ENCODE data around the gene MYOG.
A peak's percentile ranks its signal among the peaks of the same experiment; 100 is the strongest.

Gene MYOG

GRCh38 chr1:203069030-203069747, 16.6 kb downstream of the MYOG start:
- DNase-seq: no peak

- no peak for DNase-seq
Observed at GRCh38 chr1:203066965-203067364, 18.8 kb downstream of the MYOG start.

GRCh38 chr1:203065986-203066385, 19.8 kb downstream of the MYOG start:
- no peak for DNase-seq

GRCh38 chr1:203065191-203065590, 20.6 kb downstream of the MYOG start:
- DNase-seq: no peak

- DNase-seq: no peak
Observed at GRCh38 chr1:203063287-203063686, 22.5 kb downstream of the MYOG start.

GRCh38 chr1:203060115-203060514, 25.7 kb downstream of the MYOG start:
- no peak for DNase-seq

- DNase-seq: no peak
Observed at GRCh38 chr1:203059485-203059884, 26.3 kb downstream of the MYOG start.

- no peak for DNase-seq
Observed at GRCh38 chr1:203058676-203058935, 27.2 kb downstream of the MYOG start.

- no peak for DNase-seq
Observed at GRCh38 chr1:203057911-203058675, 27.7 kb downstream of the MYOG start.

- DNase-seq: no peak
Observed at GRCh38 chr1:203056516-203056915, 29.3 kb downstream of the MYOG start.

- DNase-seq: no peak
Observed at GRCh38 chr1:203056012-203056411, 29.8 kb downstream of the MYOG start.

- DNase-seq: no peak
Observed at GRCh38 chr1:203055161-203055799, 30.5 kb downstream of the MYOG start.

GRCh38 chr1:203054642-203055041, 31.2 kb downstream of the MYOG start:
- DNase-seq: no peak

GRCh38 chr1:203054184-203054583, 31.6 kb downstream of the MYOG start:
- no peak for DNase-seq

- DNase-seq: no peak
Observed at GRCh38 chr1:203052601-203053000, 33.2 kb downstream of the MYOG start.

- peak; percentile 51 for DNase-seq
Observed at GRCh38 chr1:203051841-203052324, 33.9 kb downstream of the MYOG start.

- no peak for DNase-seq
Observed at GRCh38 chr1:203050826-203051225, 35.0 kb downstream of the MYOG start.

- DNase-seq: no peak
Observed at GRCh38 chr1:203049576-203050180, 36.1 kb downstream of the MYOG start.

GRCh38 chr1:203049077-203049476, 36.7 kb downstream of the MYOG start:
- no peak for DNase-seq

GRCh38 chr1:203048555-203049051, 37.2 kb downstream of the MYOG start:
- DNase-seq: no peak

- DNase-seq: no peak
Observed at GRCh38 chr1:203048086-203048485, 37.7 kb downstream of the MYOG start.

- DNase-seq: no peak
Observed at GRCh38 chr1:203046984-203047630, 38.7 kb downstream of the MYOG start.
